Measurements from ENCODE around the gene ADAMTS12.
"Not testable (repeated sequence)": the region's sequence is repeated elsewhere in the genome, so short reads cannot be mapped to it uniquely, and the experiment has no call there.

Gene ADAMTS12, protein sequence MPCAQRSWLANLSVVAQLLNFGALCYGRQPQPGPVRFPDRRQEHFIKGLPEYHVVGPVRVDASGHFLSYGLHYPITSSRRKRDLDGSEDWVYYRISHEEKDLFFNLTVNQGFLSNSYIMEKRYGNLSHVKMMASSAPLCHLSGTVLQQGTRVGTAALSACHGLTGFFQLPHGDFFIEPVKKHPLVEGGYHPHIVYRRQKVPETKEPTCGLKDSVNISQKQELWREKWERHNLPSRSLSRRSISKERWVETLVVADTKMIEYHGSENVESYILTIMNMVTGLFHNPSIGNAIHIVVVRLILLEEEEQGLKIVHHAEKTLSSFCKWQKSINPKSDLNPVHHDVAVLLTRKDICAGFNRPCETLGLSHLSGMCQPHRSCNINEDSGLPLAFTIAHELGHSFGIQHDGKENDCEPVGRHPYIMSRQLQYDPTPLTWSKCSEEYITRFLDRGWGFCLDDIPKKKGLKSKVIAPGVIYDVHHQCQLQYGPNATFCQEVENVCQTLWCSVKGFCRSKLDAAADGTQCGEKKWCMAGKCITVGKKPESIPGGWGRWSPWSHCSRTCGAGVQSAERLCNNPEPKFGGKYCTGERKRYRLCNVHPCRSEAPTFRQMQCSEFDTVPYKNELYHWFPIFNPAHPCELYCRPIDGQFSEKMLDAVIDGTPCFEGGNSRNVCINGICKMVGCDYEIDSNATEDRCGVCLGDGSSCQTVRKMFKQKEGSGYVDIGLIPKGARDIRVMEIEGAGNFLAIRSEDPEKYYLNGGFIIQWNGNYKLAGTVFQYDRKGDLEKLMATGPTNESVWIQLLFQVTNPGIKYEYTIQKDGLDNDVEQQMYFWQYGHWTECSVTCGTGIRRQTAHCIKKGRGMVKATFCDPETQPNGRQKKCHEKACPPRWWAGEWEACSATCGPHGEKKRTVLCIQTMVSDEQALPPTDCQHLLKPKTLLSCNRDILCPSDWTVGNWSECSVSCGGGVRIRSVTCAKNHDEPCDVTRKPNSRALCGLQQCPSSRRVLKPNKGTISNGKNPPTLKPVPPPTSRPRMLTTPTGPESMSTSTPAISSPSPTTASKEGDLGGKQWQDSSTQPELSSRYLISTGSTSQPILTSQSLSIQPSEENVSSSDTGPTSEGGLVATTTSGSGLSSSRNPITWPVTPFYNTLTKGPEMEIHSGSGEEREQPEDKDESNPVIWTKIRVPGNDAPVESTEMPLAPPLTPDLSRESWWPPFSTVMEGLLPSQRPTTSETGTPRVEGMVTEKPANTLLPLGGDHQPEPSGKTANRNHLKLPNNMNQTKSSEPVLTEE (N-terminal part only)

GRCh38 chr5:33891788-33892619 is at the start of gene ADAMTS12:
TSS of gene ADAMTS12 (minus strand) at chr5:33891990. CDS start at chr5:33891856, 134 bp downstream.
- peak; percentile 66 for DNase-seq

GRCh38 chr5:33941090-33941489 is 49.3 kb upstream of the ADAMTS12 start:
- DNase-seq = no peak

DNA sequence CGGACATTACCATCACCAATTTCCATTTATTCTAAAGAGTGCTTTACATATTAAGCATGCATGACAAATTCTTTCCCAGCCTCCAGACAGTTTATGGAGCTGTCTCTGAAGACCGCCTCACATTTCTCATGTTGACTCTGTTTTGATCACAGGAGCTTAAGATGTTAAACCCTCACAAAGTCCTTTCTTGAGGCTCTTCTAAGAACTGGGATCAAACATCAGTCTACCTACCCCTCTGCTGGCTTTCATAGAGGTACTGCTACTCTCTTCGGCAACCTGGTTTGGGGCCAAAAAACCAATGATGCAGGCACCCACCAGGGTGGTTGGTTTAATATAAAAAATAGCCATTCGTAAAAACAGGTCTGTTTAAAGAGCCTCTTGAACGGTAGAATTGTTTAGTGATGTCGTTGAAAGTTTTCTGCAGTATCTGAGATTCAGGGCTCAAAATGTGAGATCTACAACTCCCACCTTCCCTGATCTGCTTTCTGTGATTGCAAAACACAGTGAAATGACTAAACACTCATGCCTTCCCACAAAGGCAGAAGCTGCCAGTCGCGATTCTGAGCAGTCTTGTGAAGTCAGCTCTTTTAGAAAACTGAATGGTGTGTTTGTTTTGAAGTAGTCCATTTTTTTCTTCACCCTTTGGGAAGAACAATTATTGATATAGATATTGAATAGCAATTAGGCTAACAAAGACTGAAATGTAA is 47.9 kb upstream of the ADAMTS12 start:
- peak; percentile 22 for DNase-seq

- no peak for DNase-seq
Measured at GRCh38 chr5:33938881-33939280, 47.1 kb upstream of the ADAMTS12 start.

GRCh38 chr5:33938507-33938796 is 46.7 kb upstream of the ADAMTS12 start:
- no peak for DNase-seq

DNA sequence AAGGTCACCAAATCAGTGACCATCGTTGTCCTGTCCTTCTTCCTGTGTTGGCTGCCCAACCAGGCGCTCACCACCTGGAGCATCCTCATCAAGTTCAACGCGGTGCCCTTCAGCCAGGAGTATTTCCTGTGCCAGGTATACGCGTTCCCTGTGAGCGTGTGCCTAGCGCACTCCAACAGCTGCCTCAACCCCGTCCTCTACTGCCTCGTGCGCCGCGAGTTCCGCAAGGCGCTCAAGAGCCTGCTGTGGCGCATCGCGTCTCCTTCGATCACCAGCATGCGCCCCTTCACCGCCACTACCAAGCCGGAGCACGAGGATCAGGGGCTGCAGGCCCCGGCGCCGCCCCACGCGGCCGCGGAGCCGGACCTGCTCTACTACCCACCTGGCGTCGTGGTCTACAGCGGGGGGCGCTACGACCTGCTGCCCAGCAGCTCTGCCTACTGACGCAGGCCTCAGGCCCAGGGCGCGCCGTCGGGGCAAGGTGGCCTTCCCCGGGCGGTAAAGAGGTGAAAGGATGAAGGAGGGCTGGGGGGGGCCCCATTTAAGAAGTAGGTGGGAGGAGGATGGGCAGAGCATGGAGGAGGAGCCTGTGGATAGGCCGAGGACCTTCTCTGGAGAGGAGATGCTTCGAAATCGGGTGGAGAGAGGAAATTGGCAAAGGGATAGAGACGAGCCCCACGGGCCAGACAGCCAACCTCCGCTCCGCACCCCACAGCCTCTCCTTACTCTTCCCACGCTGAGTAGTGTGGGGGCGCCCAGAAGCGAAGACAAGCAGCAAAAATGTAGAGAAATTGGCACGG is 46.1 kb upstream of the ADAMTS12 start:
- DNase-seq = no peak

DNA sequence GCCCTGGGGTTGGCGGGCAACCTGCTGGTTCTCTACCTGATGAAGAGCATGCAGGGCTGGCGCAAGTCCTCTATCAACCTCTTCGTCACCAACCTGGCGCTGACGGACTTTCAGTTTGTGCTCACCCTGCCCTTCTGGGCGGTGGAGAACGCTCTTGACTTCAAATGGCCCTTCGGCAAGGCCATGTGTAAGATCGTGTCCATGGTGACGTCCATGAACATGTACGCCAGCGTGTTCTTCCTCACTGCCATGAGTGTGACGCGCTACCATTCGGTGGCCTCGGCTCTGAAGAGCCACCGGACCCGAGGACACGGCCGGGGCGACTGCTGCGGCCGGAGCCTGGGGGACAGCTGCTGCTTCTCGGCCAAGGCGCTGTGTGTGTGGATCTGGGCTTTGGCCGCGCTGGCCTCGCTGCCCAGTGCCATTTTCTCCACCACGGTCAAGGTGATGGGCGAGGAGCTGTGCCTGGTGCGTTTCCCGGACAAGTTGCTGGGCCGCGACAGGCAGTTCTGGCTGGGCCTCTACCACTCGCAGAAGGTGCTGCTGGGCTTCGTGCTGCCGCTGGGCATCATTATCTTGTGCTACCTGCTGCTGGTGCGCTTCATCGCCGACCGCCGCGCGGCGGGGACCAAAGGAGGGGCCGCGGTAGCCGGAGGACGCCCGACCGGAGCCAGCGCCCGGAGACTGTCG is 45.4 kb upstream of the ADAMTS12 start:
- DNase-seq = no peak

DNA sequence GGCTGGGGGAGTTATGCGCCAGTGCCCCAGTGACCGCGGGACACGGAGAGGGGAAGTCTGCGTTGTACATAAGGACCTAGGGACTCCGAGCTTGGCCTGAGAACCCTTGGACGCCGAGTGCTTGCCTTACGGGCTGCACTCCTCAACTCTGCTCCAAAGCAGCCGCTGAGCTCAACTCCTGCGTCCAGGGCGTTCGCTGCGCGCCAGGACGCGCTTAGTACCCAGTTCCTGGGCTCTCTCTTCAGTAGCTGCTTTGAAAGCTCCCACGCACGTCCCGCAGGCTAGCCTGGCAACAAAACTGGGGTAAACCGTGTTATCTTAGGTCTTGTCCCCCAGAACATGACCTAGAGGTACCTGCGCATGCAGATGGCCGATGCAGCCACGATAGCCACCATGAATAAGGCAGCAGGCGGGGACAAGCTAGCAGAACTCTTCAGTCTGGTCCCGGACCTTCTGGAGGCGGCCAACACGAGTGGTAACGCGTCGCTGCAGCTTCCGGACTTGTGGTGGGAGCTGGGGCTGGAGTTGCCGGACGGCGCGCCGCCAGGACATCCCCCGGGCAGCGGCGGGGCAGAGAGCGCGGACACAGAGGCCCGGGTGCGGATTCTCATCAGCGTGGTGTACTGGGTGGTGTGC is 44.7 kb upstream of the ADAMTS12 start, which contains the start of gene RXFP3:
RXFP3 (plus strand) TSS at position 6 of the 636 bp plus-strand sequence; CDS start at position 361, 355 bp downstream.
- DNase-seq = no peak

GRCh38 chr5:33936004-33936380 is 44.2 kb upstream of the ADAMTS12 start:
- DNase-seq = peak; percentile 64

- DNase-seq = peak; percentile 42
Measured at GRCh38 chr5:33934176-33934575, 42.4 kb upstream of the ADAMTS12 start.

DNA sequence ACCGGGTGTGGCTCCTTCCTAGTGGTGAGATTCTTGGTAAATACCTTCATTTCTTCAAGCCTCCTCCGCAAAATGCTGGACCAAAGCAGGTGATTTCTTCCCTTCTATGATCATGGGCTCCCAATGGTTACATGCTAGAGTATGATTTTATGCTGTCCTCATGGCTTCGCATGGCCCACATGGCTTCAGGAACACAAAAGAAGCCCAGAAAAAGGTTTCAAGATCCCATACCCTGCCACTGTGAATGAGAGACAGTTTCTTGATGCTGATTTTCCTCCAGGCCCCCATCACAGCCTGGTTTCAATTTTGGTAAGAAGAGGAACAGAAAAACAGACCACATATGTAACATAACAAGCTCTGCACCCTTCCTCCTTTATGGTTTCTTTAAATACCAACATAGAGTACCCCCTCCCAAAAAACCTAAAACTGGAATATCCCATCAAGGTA is 42.0 kb upstream of the ADAMTS12 start:
- DNase-seq = no peak

DNA sequence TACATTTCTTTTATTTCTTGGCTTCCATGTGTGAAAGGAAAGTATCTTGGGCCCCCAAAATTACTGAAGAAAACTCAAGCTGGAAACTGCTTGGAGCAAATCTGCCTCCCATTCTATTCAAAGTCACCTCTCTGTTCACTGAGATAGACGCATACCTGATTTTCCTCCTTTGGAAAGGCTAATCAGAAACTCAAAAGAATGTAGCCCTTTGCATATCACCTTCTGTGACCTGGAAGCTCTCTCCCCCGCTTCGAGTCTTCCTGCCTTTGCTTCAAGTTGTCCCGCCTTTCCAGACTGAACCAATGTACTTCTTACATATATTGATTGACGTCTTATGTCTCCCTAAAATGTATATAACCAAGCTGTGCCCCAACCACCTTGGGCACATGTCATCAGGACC is 39.3 kb upstream of the ADAMTS12 start:
- no peak for DNase-seq

- no peak for DNase-seq
Measured at GRCh38 chr5:33929925-33930690, 38.3 kb upstream of the ADAMTS12 start.

DNA sequence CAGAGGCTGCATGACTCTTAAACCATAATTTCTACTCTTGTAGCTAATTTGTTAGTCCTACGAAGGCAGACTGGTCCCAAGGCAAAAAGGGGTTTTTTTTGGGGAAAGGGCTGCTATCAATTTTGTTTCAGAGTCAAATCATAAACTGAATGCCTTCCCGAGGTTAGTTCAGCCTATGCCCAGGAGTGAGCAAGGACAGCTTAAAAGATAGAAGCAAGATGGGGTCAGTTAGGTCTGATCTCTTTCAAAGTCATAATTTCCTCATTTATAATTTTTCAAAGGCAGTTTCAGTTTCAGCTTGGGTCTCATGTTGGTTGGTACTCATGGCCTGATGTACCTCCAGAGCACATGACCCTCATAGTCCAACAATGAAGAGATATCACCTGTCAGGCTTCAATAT is 36.5 kb upstream of the ADAMTS12 start:
- no peak for DNase-seq

DNA sequence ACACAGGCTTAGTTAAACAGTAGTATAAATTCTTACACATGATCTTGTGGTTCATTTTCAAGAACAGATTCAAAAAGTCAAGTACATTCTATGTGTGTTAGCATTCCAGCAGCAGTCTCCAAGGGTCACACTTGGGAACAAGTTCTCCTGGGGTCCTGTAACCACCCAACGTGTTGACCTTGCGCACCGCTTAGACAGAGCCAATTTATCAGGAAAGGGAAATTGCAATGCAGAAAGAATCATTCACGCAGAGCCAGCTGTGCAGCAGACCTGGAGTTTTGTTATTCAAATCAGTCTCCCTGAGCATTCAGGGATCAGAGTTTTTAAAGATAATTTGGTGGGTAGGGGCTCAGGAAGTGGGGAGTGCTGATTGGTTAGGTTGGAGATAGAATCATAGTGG is 35.9 kb upstream of the ADAMTS12 start:
- DNase-seq = no peak

GRCh38 chr5:33925278-33925677 is 33.5 kb upstream of the ADAMTS12 start:
- no peak for DNase-seq

DNA sequence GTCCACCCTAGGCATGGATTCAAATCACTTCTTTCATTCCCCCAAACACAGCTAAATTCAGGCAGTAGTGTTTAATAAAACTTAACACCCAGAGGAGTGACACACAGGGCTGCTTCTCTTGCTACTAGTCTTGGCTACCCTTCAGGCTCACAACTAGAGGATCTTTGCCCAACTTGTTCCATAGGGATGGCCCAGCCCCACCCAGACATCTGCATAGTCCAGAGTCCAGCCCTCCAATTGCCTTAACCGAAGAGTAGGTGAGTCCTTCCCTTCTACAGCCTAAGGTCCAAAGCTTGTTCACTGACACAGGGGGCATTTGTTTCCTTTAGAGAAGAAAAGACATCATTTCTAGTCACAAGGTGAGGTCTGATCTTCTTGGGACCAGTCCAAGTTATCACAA is 29.2 kb upstream of the ADAMTS12 start:
- no peak for DNase-seq

DNA sequence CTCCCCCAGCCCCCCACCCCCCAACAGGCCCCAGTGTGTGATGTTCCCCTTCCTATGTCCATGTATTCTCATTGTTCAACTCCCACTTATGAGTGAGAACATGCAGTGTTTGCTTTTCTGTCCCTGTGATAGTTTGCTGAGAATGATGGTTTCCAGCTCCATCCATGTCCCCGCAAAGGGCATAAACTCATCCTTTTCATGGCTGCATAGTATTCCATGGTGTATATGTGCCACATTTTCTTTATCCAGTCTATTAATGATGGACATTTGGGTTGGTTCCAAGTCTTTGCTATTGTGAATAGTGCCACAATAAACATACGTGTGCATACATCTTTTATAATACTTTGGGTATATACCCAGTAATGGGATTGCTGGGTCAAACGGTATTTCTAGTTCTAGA is 23.1 kb upstream of the ADAMTS12 start:
- DNase-seq = not testable (repeated sequence)

DNA sequence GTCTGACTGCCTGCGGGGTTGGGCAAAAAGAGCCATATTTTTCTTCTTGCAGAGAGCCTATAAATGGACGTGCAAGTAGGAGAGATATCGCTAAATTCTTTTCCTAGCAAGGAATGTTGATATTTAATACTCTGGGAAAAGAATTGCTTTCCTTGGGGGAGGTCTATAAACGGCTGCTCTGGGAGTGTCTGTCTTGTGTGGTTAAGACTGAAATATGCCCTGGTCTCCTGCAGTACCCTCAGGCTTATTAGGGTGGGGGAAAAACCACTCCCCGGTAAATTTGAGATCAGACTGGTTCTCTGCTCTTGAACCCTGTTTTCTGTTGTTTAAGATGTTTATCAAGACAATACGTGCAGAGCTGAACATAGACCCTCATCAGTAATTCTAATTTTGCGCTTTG is 14.5 kb upstream of the ADAMTS12 start:
- DNase-seq = peak; percentile 9
